ENCODE results near the gene EREG. TPM values are rescaled to one million over a fixed set of nuclear protein-coding genes. Genes with fewer than 3 reads are reported as not detected.
"Not testable (repeated sequence)": the region's sequence is repeated elsewhere in the genome, so short reads cannot be mapped to it uniquely, and the experiment has no call there.

Gene EREG
- total and polyA plus RNA-seq, 5 donors = 0.08 to 0.29 (median 0.18) TPM

DNA sequence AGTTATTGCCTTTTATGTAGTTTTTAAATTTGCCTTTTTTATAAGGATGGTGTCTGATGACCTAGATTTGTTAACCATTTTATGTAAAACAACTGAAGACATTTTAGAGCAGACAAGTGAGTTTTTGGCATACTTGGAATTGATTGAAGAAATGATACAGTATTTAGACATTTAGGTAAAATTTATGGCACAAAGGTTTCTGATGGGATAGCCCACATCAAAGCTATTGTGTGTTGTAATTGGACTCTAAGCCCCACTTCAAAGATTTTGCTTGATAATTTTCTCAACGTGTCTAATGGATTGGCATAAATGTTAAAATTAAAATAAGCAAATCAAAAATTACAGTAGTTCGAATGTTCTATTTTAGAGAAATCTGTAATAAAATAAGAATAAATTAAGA is 39.1 kb upstream of the EREG start:
- H3K9me3 ChIP-seq (ENCODE audit: control insufficient read depth, low read length) = no peaks in the 10 kb centered on the region
- no peaks in the 10 kb centered on the region for H3K27me3 ChIP-seq (ENCODE audit: control insufficient read depth, insufficient read depth)
- H3K27ac ChIP-seq (ENCODE audit: low read length) = no peak overlapping the region
- ATAC-seq = no peak
- no peaks in the 10 kb centered on the region for H3K4me1 ChIP-seq (ENCODE audit: control insufficient read depth, insufficient read depth, low read length)
- no peak for DNase-seq
- intact Hi-C loops (cut with DNase I) = no loop called here
- no peak overlapping the region for H3K4me3 ChIP-seq (ENCODE audit: low read length)
- 78% methylated on average over 2 of the region's 2 CpGs for WGBS

DNA sequence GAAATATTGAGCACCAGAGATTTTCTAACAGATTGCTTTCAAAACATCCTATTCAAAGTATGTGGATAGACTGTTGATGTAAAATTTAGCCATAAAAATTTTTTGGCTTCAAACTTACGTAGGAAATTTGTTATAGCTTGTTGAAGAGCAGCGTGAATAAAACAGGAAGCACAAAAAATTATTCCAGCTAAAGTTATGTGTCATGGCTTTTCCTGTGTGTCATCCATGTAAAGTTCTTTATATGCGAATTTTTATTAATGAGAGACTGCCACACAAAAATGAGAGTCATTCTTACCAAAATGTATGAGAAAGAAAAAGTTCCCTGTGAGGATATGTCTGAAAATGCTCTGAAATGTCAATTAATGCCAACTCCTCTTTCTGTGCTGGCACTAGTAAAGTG is 37.2 kb upstream of the EREG start:
- no peaks in the 10 kb centered on the region for H3K27me3 ChIP-seq (ENCODE audit: control insufficient read depth, insufficient read depth)
- DNase-seq = no peak
- intact Hi-C loops (cut with DNase I) = no loop called here
- H3K4me1 ChIP-seq (ENCODE audit: control insufficient read depth, insufficient read depth, low read length) = no peaks in the 10 kb centered on the region
- ATAC-seq = no peak
- 52% methylated on average over 3 of the region's 3 CpGs for WGBS
- no peak overlapping the region for H3K27ac ChIP-seq (ENCODE audit: low read length)
- H3K9me3 ChIP-seq (ENCODE audit: control insufficient read depth, low read length) = no peaks in the 10 kb centered on the region
- no peak overlapping the region for H3K4me3 ChIP-seq (ENCODE audit: low read length)

DNA sequence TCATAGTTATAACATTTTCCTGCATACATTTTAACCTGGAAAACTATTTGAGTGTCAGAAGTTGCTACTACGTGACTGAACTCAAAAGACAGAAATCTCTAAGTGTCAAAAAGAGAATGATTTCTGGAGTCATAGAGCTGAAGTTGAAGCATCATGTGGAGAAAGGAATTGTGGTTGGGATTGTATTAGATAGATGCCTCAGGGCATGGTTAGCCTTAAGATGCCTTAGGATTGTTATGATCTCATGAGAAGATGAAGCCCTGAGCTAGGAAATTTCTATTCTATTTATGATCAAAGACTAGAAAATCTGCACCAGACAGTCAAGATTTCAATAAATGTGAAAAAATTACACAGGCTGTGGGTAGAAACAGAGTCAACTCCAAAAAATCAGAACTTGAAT is 36.4 kb upstream of the EREG start:
- intact Hi-C loops (cut with DNase I) = no loop called here
- Histone ChIP-seq H3K4me3 (ENCODE audit: low read length) (no peak overlapping the region), H3K4me1 (ENCODE audit: control insufficient read depth, insufficient read depth, low read length) (no peaks in the 10 kb centered on the region), H3K27me3 (ENCODE audit: control insufficient read depth, insufficient read depth) (no peaks in the 10 kb centered on the region), H3K9me3 (ENCODE audit: control insufficient read depth, low read length) (no peaks in the 10 kb centered on the region), H3K27ac (ENCODE audit: low read length) (no peak overlapping the region)
- 83% methylated on average over 1 of the region's 1 CpG for WGBS
- no peak for DNase-seq
- ATAC-seq = no peak

DNA sequence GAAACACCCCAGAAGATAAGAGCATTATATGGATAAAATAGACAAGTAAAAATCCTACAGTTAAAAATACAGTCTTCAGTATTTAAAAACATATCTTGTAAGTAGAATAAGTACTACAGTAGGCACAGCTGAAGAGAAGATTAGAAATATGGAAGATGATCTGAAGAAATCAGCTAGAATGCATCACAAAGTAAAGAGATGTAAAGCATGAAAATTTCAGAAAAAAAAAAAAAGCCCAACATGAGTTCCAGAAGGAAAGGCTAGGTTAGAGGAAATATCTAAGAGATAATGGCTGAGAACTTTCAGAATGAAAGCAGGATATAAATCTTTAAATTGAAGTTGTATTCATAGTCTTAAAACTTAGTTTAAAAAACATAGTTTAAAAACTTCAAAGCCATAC is 35.6 kb upstream of the EREG start:
- no peak overlapping the region for H3K4me3 ChIP-seq (ENCODE audit: low read length)
- ATAC-seq (no peak), DNase-seq (no peak)
- no peaks in the 10 kb centered on the region for H3K27me3 ChIP-seq (ENCODE audit: control insufficient read depth, insufficient read depth)
- no peaks in the 10 kb centered on the region for H3K9me3 ChIP-seq (ENCODE audit: control insufficient read depth, low read length)
- H3K4me1 ChIP-seq (ENCODE audit: control insufficient read depth, insufficient read depth, low read length) = no peaks in the 10 kb centered on the region
- intact Hi-C loops (cut with DNase I) = no loop called here
- H3K27ac ChIP-seq (ENCODE audit: low read length) = no peak overlapping the region

DNA sequence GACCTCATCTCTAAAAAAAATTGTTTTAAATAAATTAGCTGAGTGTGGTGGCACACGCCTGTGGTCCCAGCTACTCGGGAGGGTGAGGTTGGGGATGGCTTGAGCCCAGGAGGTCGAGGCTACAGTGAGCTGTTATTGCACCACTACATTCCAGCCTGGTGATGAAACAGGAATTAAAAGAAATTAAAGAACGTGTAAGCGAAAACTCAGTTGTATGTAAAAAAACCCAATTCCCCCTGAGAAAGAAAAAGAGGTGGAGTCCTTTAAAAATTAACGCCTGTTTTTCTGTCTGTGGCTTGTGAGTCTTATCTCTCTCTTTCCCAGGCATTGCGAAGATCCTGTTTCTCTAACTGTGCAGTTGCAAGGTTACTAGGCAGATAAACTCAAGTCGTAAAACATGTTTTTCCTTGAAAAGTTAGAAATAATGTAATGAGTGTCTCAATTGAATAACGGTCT is 34.6 kb upstream of the EREG start:
- intact Hi-C loops (cut with DNase I) = no loop called here
- ATAC-seq = no peak
- 59% methylated on average over 9 of the region's 9 CpGs for WGBS
- DNase-seq = no peak
- Histone ChIP-seq H3K4me1 (ENCODE audit: control insufficient read depth, insufficient read depth, low read length) (no peaks in the 10 kb centered on the region), H3K9me3 (ENCODE audit: control insufficient read depth, low read length) (no peaks in the 10 kb centered on the region), H3K4me3 (ENCODE audit: low read length) (no peak overlapping the region), H3K27me3 (ENCODE audit: control insufficient read depth, insufficient read depth) (no peaks in the 10 kb centered on the region), H3K27ac (ENCODE audit: low read length) (no peak overlapping the region)

DNA sequence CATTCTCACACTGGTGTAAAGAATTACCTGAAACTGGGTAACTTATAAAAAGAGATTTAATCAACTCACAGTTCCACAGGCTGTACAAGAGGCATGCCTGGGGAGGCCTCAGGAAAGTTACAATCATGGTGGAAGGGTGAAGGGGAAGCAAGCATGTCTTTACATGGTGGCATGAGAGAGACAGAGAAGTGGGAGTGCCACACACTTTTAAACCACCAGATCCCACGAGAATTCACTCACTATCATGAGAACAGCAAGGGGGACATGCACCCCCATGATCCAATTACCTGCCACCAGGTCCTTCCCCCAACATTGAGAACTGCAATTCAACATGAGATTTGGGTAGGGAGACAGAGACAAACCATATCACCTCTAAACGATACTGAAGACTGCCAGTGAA is 33.7 kb upstream of the EREG start:
- Histone ChIP-seq H3K4me1 (ENCODE audit: control insufficient read depth, insufficient read depth, low read length) (no peaks in the 10 kb centered on the region), H3K9me3 (ENCODE audit: control insufficient read depth, low read length) (no peaks in the 10 kb centered on the region), H3K27ac (ENCODE audit: low read length) (no peak overlapping the region), H3K4me3 (ENCODE audit: low read length) (no peak overlapping the region), H3K27me3 (ENCODE audit: control insufficient read depth, insufficient read depth) (no peaks in the 10 kb centered on the region)
- no peak for DNase-seq
- no peak for ATAC-seq
- 79% methylated on average over 2 of the region's 2 CpGs for WGBS
- intact Hi-C loops (cut with DNase I) = no loop called here

DNA sequence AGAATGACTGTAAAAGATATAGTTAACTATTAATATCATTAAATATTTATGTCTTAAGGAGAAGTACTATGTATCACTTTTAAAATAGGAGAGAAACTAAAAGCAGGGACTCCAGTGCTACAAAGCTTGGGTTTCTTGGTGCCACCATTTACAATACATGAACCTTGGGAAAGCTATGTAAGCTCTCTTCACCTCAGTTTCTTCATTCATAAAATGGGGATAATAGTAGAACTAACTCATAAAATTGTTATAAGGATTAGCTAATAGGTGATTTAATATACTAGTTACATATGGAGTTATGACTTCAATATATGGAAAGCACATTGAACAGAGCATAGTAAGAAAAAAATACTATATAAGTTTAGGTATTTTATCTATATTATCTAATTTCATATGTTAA is 33.0 kb upstream of the EREG start:
- intact Hi-C loops (cut with DNase I) = no loop called here
- Histone ChIP-seq H3K4me1 (ENCODE audit: control insufficient read depth, insufficient read depth, low read length) (no peaks in the 10 kb centered on the region), H3K4me3 (ENCODE audit: low read length) (no peak overlapping the region), H3K27me3 (ENCODE audit: control insufficient read depth, insufficient read depth) (no peaks in the 10 kb centered on the region), H3K27ac (ENCODE audit: low read length) (no peak overlapping the region), H3K9me3 (ENCODE audit: control insufficient read depth, low read length) (no peaks in the 10 kb centered on the region)
- no peak for ATAC-seq
- no peak for DNase-seq

DNA sequence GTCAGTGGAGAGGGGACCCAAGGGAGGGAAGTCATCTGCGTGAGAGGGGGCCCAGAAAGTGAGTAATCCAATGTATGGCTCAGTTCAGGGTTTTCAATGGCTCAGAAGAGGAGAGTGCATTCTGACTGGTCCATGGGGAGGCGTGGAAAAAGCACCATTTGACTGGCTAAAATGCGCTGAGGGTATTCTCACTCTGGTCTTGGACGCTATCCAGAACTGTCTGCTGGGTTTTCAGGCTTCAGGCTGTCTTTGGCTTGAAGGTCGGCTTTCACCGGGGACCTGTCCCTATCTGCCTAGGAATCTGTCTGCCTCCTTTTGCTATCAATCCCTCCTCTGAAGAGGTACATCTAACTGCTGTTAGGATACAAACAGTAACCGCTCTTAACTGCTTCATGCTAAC is 30.3 kb upstream of the EREG start:
- Histone ChIP-seq H3K9me3 (ENCODE audit: control insufficient read depth, low read length) (no peaks in the 10 kb centered on the region), H3K4me3 (ENCODE audit: low read length) (no peak overlapping the region), H3K27ac (ENCODE audit: low read length) (no peak overlapping the region), H3K27me3 (ENCODE audit: control insufficient read depth, insufficient read depth) (no peaks in the 10 kb centered on the region), H3K4me1 (ENCODE audit: control insufficient read depth, insufficient read depth, low read length) (no peaks in the 10 kb centered on the region)
- ATAC-seq = no peak
- WGBS = 85% methylated on average over 7 of the region's 7 CpGs
- no peak for DNase-seq
- intact Hi-C loops (cut with DNase I) = no loop called here

DNA sequence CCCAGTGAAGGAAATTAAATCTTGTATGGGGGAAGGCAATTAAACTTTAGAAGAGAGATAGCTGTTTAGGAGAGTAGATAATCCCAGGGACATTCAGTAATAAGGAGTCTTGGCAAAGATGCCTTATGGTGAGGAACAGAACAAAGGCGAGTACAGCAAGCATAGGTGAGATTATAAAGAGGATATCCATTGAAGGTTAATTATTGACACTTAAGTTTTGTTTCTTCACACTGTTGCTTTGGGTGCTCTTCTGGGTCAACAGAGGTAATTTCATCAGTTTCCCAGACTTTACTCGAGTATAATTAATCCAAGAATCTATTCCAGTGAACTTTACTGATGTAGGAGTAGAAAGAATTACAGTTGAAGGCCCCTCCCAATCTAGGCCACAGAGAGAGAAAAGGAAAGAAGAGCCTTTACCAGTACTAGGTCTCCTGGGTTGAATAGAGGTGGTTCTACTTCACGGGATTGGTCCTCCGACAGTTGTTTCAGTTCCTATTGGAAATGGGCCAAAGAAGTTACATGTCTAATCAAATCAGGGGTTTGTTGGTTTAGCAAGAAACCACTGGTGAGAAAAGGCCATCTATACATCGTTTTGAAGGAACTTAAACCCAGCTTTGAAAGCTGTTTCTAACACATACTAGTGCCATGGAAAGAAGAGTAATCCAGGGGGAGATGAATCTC is 29.5 kb upstream of the EREG start:
- intact Hi-C loops (cut with DNase I) = no loop called here
- no peaks in the 10 kb centered on the region for H3K4me1 ChIP-seq (ENCODE audit: control insufficient read depth, insufficient read depth, low read length)
- no peak overlapping the region for H3K4me3 ChIP-seq (ENCODE audit: low read length)
- H3K27me3 ChIP-seq (ENCODE audit: control insufficient read depth, insufficient read depth) = no peaks in the 10 kb centered on the region
- ATAC-seq = no peak
- WGBS = 61% methylated on average over 5 of the region's 5 CpGs
- H3K27ac ChIP-seq (ENCODE audit: low read length) = no peak overlapping the region
- no peak for DNase-seq
- H3K9me3 ChIP-seq (ENCODE audit: control insufficient read depth, low read length) = no peaks in the 10 kb centered on the region

DNA sequence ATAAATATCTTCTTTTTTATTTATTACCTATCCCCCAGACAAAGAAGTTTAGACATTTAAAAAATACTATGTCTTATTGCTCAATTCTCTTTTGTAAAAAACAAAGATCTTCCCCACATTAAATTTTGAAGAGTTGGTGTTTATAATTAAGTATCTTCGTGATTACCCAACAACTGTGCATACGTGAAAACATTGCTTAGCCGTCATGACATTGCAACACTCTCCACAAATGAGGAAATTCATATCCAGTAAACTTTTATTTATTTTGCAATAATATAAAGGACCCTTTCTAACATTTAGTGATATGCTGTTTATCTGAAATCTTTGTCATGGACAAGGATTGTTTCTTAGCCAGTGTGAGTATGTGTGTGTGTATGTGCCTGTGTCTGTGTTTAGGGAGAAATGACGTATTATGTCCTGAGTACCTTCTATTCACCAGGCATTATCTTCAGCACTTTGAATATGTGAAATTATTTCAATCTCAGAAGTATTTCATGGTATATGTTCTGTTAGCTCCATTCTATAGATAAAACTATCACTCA is 26.1 kb upstream of the EREG start:
- Histone ChIP-seq H3K9me3 (ENCODE audit: control insufficient read depth, low read length) (no peaks in the 10 kb centered on the region), H3K4me3 (ENCODE audit: low read length) (no peak overlapping the region), H3K27ac (ENCODE audit: low read length) (no peak overlapping the region), H3K4me1 (ENCODE audit: control insufficient read depth, insufficient read depth, low read length) (no peaks in the 10 kb centered on the region), H3K27me3 (ENCODE audit: control insufficient read depth, insufficient read depth) (no peaks in the 10 kb centered on the region)
- ATAC-seq (no peak), DNase-seq (no peak)
- intact Hi-C loops (cut with DNase I) = no loop called here
- 76% methylated on average over 4 of the region's 4 CpGs for WGBS

DNA sequence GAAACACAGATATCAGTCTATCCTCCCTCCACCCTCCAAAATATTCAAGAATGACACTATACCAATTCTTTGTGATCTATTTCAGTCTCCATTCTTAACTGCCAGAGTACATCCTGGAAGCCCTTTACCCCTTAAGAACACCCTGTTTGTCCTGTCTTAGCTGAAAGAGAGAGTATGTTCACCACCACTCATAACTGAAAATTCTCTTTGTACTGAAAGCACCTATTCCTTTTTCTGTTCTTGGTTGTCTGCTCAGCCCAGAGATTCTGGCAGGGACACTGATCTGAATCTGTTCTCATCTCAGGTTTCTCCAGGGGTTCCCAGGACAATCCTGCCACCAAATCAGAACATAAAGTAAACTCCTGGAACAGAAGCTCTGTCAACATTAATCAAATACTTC is 25.4 kb upstream of the EREG start:
- Histone ChIP-seq H3K4me3 (ENCODE audit: low read length) (no peak overlapping the region), H3K4me1 (ENCODE audit: control insufficient read depth, insufficient read depth, low read length) (no peaks in the 10 kb centered on the region), H3K9me3 (ENCODE audit: control insufficient read depth, low read length) (no peaks in the 10 kb centered on the region), H3K27ac (ENCODE audit: low read length) (no peak overlapping the region), H3K27me3 (ENCODE audit: control insufficient read depth, insufficient read depth) (no peaks in the 10 kb centered on the region)
- DNase-seq (no peak), ATAC-seq (no peak)
- intact Hi-C loops (cut with DNase I) = no loop called here

DNA sequence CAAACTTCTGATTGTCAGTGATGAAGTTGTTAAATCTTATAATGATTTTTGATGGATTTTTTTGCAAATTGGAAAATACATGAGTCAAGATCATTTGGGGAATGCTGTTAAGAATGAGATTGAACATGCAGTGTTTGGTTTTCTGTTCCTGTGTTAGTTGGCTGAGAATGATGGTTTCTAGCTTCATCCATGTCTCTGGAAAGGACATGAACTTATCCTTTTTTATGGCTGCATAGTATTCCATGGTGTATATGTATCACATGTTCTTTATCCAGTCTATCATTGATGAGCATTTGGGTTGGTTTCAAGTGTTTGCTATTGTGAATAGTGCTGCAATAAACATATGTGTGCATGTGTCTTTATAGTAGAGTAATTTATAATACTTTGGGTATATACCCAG is 24.5 kb upstream of the EREG start:
- H3K9me3 ChIP-seq (ENCODE audit: control insufficient read depth, low read length); H3K4me3 ChIP-seq (ENCODE audit: low read length); DNase-seq; H3K4me1 ChIP-seq (ENCODE audit: control insufficient read depth, insufficient read depth, low read length); H3K27me3 ChIP-seq (ENCODE audit: control insufficient read depth, insufficient read depth); ATAC-seq; H3K27ac ChIP-seq (ENCODE audit: low read length); intact Hi-C loops (cut with DNase I): not testable (repeated sequence)

Data from right cardiac atrium (tissue), 5 donors.